PC-3 (cell line): ENCODE measurements around the gene ADAMTSL2. TPM values are rescaled to one million over a fixed set of nuclear protein-coding genes. Genes with fewer than 3 reads are reported as not detected.

Experiments used
- ATAC-seq: fragments of 200-7000 bp; cut with Tn5 transposase; 2 replicates; pipeline ENCODE4 v1.9.1; 2020; ENCODE audit warnings: mild to moderate bottlenecking, moderate library complexity
- BruUV-seq: library from RNA; stranded (reverse); fragments of 400-500 nt; replicated peaks from 2 replicates; lab custom pipeline; 2021; lab: Mats Ljungman, UMichigan
- CTCF ChIA-PET: fragments of 300-600 bp; sonication (Branson Sonifier 250); formaldehyde crosslinking; loops from one replicate; lab custom pipeline; 2022; ENCODE audit warnings: antibody characterized with exemption; lab: Charles Lee
- POLR2A ChIA-PET: fragments of 300-600 bp; sonication (Branson Sonifier 250); formaldehyde crosslinking; loops from one replicate; lab custom pipeline; 2022; ENCODE audit warnings: antibody characterized with exemption; ENCODE audit not compliant: unreplicated experiment; lab: Charles Lee
- DNase-seq: peaks from one replicate; pipeline ENCODE4 v3.0.0-alpha.2; 2015
- H2AFZ ChIP-seq: fragments of 300-600 bp; sonication (generic); 2 replicates; pipeline ENCODE4 v1.6.0; 2016; ENCODE audit warnings: antibody characterized with exemption, low read length
- H3F3A ChIP-seq: fragments of 300-600 bp; sonication (generic); one replicate; pipeline ENCODE4 v1.6.0; 2017; ENCODE audit warnings: antibody characterized with exemption, low read length, control low read depth, mild to moderate bottlenecking; ENCODE audit not compliant: unreplicated experiment
- H3K27ac ChIP-seq: fragments of 300-600 bp; sonication (generic); 2 replicates; pipeline ENCODE4 v1.5.1; 2016; ENCODE audit warnings: mild to moderate bottlenecking, low read length
- H3K27me3 ChIP-seq: fragments of 300-600 bp; sonication (generic); 2 replicates; pipeline ENCODE4 v1.6.1; 2016; ENCODE audit warnings: low read length, mixed read lengths
- H3K36me3 ChIP-seq: fragments of 300-600 bp; sonication (generic); 2 replicates; pipeline ENCODE4 v1.6.1; 2016; ENCODE audit warnings: low read depth, mixed run types, low read length, mixed read lengths
- H3K4me1 ChIP-seq: fragments of 300-600 bp; sonication (generic); 2 replicates; pipeline ENCODE4 v1.5.1; 2016; ENCODE audit warnings: low read length; ENCODE audit not compliant: insufficient read depth
- H3K4me2 ChIP-seq: fragments of 300-600 bp; sonication (generic); 2 replicates; pipeline ENCODE4 v1.6.0; 2016; ENCODE audit warnings: low read length
- H3K4me3 ChIP-seq: fragments of 300-600 bp; sonication (generic); 2 replicates; pipeline ENCODE4 v1.5.1; 2016; ENCODE audit warnings: mild to moderate bottlenecking, low read length, mixed read lengths
- H3K79me2 ChIP-seq: fragments of 300-600 bp; sonication (generic); 2 replicates; pipeline ENCODE4 v1.6.1; 2017; ENCODE audit warnings: low read length, mixed read lengths
- H3K9ac ChIP-seq: fragments of 300-600 bp; sonication (generic); 2 replicates; pipeline ENCODE4 v1.6.0; 2016; ENCODE audit warnings: mild to moderate bottlenecking, low read length
- H3K9me2 ChIP-seq: fragments of 300-600 bp; sonication (generic); replicated peaks from 2 replicates; pipeline ENCODE4 v1.6.1; 2016; ENCODE audit warnings: mixed run types, low read length, mixed read lengths
- H3K9me3 ChIP-seq: fragments of 300-600 bp; sonication (generic); 2 replicates; pipeline ENCODE4 v1.6.1; 2016; ENCODE audit warnings: low read length, mixed read lengths
- H4K20me1 ChIP-seq: fragments of 300-600 bp; sonication (generic); 2 replicates; pipeline ENCODE4 v1.6.1; 2016; ENCODE audit warnings: low read length, mixed read lengths
- CTCF ChIP-seq: fragments of 300-600 bp; sonication (generic); conservative IDR thresholded peaks from 2 replicates; pipeline ENCODE4 v1.5.1; 2017; ENCODE audit warnings: antibody characterized with exemption, low read depth, mild to moderate bottlenecking, low read length
- EZH2 ChIP-seq: fragments of 300-600 bp; sonication (generic); IDR thresholded peaks from one replicate; pipeline ENCODE4 v1.6.1; 2017; ENCODE audit warnings: antibody characterized with exemption, mild to moderate bottlenecking, low read length; ENCODE audit not compliant: unreplicated experiment
- EZH2phosphoT487 ChIP-seq: fragments of 300-600 bp; sonication (generic); IDR thresholded peaks from 2 replicates; pipeline ENCODE4 v1.6.1; 2018; ENCODE audit warnings: mild to moderate bottlenecking, antibody characterized with exemption, low read length, borderline replicate concordance
- intact Hi-C: fragments of 100-400 bp; cut with micrococcal nuclease; formaldehyde crosslinking; loops from 2 replicates; pipeline ENCODE4 v1.9.0; 2023
- total RNA-seq: library from RNA; depleted of rRNA; stranded (reverse); fragments of >200 nt; gene quantifications from 2 replicates; pipeline ENCODE4 v1.2.3, GENCODE V29; 2014

ADAMTSL2 gene
- total RNA-seq, 1 experiment from 2014 or later = not detected

GRCh38 chr9:133487331-133487725 is 47.2 kb upstream of the ADAMTSL2 start:
- Histone ChIP-seq H3K79me2 (no peaks in the 10 kb centered on the region), H3K9ac (no peak overlapping the region), H3K4me2 (no peak overlapping the region), H3K9me2 (no peaks in the 10 kb centered on the region), H2AFZ (no peak overlapping the region), H3K4me1 (peaks cover 16% of the 10 kb centered on the region), H3K27ac (no peak overlapping the region), H3K36me3 (no peaks in the 10 kb centered on the region; the same call in 1 of the 2 replicates), H3F3A (no peaks in the 10 kb centered on the region), H3K4me3 (no peak overlapping the region), H4K20me1 (no peaks in the 10 kb centered on the region), H3K9me3 (no peaks in the 10 kb centered on the region), H3K27me3 (no peaks in the 10 kb centered on the region)
- BruUV-seq = no TSS peak
- POLR2A ChIA-PET = no interaction called here
- no peak for TF ChIP-seq CTCF
- TF ChIP-seq EZH2 = no peak
- no peak for TF ChIP-seq EZH2phosphoT487
- DNase-seq = no peak
- ATAC-seq = no peak
- CTCF ChIA-PET = interaction anchor here (0.7 to 1.1 kb wide), 3 partner anchors 64 to 299 kb away, joined by 3 to 4 read pairs (median 4); no protein-coding TSS in a partner anchor
- intact Hi-C loops = loop anchor here (5.0 kb wide), 2 partner anchors 130 to 300 kb away; partner anchors contain the start of genes SURF1 and SURF2

- peaks cover 16% of the 10 kb centered on the region for H3K4me1 ChIP-seq
- no peaks in the 10 kb centered on the region for H3K79me2 ChIP-seq
- H3F3A ChIP-seq = no peaks in the 10 kb centered on the region
- H3K27ac ChIP-seq = no peak overlapping the region
- H3K9me2 ChIP-seq = no peaks in the 10 kb centered on the region
- H3K36me3 ChIP-seq = no peaks in the 10 kb centered on the region; the same call in 1 of the 2 replicates
- TF ChIP-seq EZH2 (no peak), EZH2phosphoT487 (no peak), CTCF (no peak)
- H4K20me1 ChIP-seq = no peaks in the 10 kb centered on the region
- intact Hi-C loops = loop anchor here (5.0 kb wide), 2 partner anchors 131 to 301 kb away; partner anchors contain the start of genes SURF1 and SURF2
- no TSS peak for BruUV-seq
- CTCF ChIA-PET = no interaction called here
- POLR2A ChIA-PET = no interaction called here
- H3K9ac ChIP-seq = no peak overlapping the region
- H2AFZ ChIP-seq = no peak overlapping the region
- no peak overlapping the region for H3K4me2 ChIP-seq
- no peak overlapping the region for H3K4me3 ChIP-seq
- H3K9me3 ChIP-seq = no peaks in the 10 kb centered on the region
- DNase-seq (no peak), ATAC-seq (no peak)
- H3K27me3 ChIP-seq = no peaks in the 10 kb centered on the region
Measured at GRCh38 chr9:133488686-133489252, 45.7 kb upstream of the ADAMTSL2 start.
